HepG2 (cell line): Measurements from ENCODE around the gene PALM. TPM values are rescaled to one million over a fixed set of nuclear protein-coding genes. Genes with fewer than 3 reads are reported as not detected.
A peak's percentile ranks its signal among the peaks of the same experiment; 100 is the strongest.

Experiments used
- KDM3A ChIP-seq: IDR thresholded peaks from 2 replicates; pipeline ENCODE4 v1.6.1; 2018; ENCODE audit warnings: low read depth, missing compliant biosample characterization
- KMT2A ChIP-seq: sonication (generic); formaldehyde crosslinking; IDR thresholded peaks from 2 replicates; pipeline ENCODE4 v1.4.0; 2020; ENCODE audit warnings: missing genetic modification reagents
- MAFF ChIP-seq: IDR thresholded peaks from 2 replicates; pipeline ENCODE4 v1.6.1; 2011; ENCODE audit warnings: low read depth, low read length, improper control_type of control experiment
- MTF1 ChIP-seq: sonication (generic); formaldehyde crosslinking; IDR thresholded peaks from 2 replicates; pipeline ENCODE4 v1.5.0; 2020; ENCODE audit warnings: missing genetic modification reagents
- NR1H2 ChIP-seq: sonication (generic); formaldehyde crosslinking; IDR thresholded peaks from 2 replicates; pipeline ENCODE4 v1.8.1; 2022; ENCODE audit warnings: low read depth, missing genetic modification reagents, borderline replicate concordance
- RAD21 ChIP-seq: fragments of 450-650 bp; formaldehyde crosslinking; IDR thresholded peaks from 2 replicates; pipeline ENCODE4 v1.5.0; 2020; ENCODE audit warnings: mild to moderate bottlenecking
- TBX2 ChIP-seq: sonication (generic); formaldehyde crosslinking; IDR thresholded peaks from 2 replicates; pipeline ENCODE4 v1.5.0; 2020; ENCODE audit warnings: missing genetic modification reagents, mild to moderate bottlenecking, borderline replicate concordance
- THAP7 ChIP-seq: sonication (generic); formaldehyde crosslinking; IDR thresholded peaks from 2 replicates; pipeline ENCODE4 v1.8.1; 2023; ENCODE audit warnings: mild to moderate bottlenecking, missing genetic modification reagents
- ZHX2 ChIP-seq, 2 experiments: sonication (generic) in 1 of 2; formaldehyde crosslinking in 1 of 2; IDR thresholded peaks; 2 replicates each; pipeline versions ENCODE4 v1.6.1 to v1.9.0; 2014 to 2022; ENCODE audit warnings: antibody characterized with exemption in 1 of 2, borderline replicate concordance in 1 of 2, inconsistent platforms in 1 of 2, low read depth in 1 of 2, missing genetic modification reagents in 1 of 2
- ZNF264 ChIP-seq: sonication (generic); formaldehyde crosslinking; IDR thresholded peaks from 2 replicates; pipeline ENCODE4 v1.4.0; 2020; ENCODE audit warnings: missing genetic modification reagents
- ZNF350 ChIP-seq: sonication (generic); formaldehyde crosslinking; IDR thresholded peaks from 2 replicates; pipeline ENCODE4 v1.4.0; 2020; ENCODE audit warnings: mild to moderate bottlenecking, low read depth, missing genetic modification reagents, borderline replicate concordance
- ZNF564 ChIP-seq: sonication (generic); formaldehyde crosslinking; IDR thresholded peaks from 2 replicates; pipeline ENCODE4 v1.8.1; 2023; ENCODE audit warnings: mild to moderate bottlenecking, missing genetic modification reagents
- ZNF577 ChIP-seq: sonication (generic); formaldehyde crosslinking; IDR thresholded peaks from 2 replicates; pipeline ENCODE4 v1.4.0; 2020; ENCODE audit warnings: mild to moderate bottlenecking, low read depth, missing genetic modification reagents, borderline replicate concordance
- ZNF607 ChIP-seq: sonication (generic); formaldehyde crosslinking; IDR thresholded peaks from 2 replicates; pipeline ENCODE4 v1.5.1; 2020; ENCODE audit warnings: missing genetic modification reagents, mild to moderate bottlenecking, borderline replicate concordance
- ZNF75D ChIP-seq: sonication (generic); formaldehyde crosslinking; IDR thresholded peaks from 2 replicates; pipeline ENCODE4 v1.8.1; 2023; ENCODE audit warnings: missing genetic modification reagents, mild to moderate bottlenecking, borderline replicate concordance
- ZNF83 ChIP-seq: sonication (generic); formaldehyde crosslinking; IDR thresholded peaks from 2 replicates; pipeline ENCODE4 v1.4.0; 2020; ENCODE audit warnings: missing genetic modification reagents, mild to moderate bottlenecking, borderline replicate concordance
- polyA plus RNA-seq, 8 experiments: library from polyadenylated mRNA; depleted of rRNA in 3 of 8; stranded (reverse) in 7 of 8; unstranded in 1 of 8; fragments of >200 nt; fragmentation: Illumina TruSeq in 4 of 8; extraction: Trizol in 4 of 8; gene quantifications; 2 replicates each; pipeline versions ENCODE4 v1.2.1 to v1.2.3, GENCODE V29; 2011 to 2016; ENCODE audit warnings: low read depth in 4 of 8, missing spikeins in 1 of 8, mixed read lengths in 1 of 8; ENCODE audit not compliant: insufficient read depth in 1 of 8
- total RNA-seq, 5 experiments: library from RNA; depleted of rRNA; stranded (reverse); fragments of >200 nt; fragmentation: Illumina TruSeq; extraction: Trizol; gene quantifications; 2 replicates each; pipeline ENCODE4 v1.2.3, GENCODE V29; 2016; ENCODE audit warnings: low read depth in 1 of 5
- TF ChIP-seq, protein P1 (sequence below): sonication (generic); formaldehyde crosslinking; IDR thresholded peaks from 2 replicates; pipeline ENCODE4 v1.4.0; 2020; ENCODE audit warnings: missing genetic modification reagents

Gene PALM
- total and polyA plus RNA-seq, 2 of the 13 experiments (the other 11 are each of a cell fraction or from before 2014, with no cell fraction given): 4.0 to 9.7 TPM

DNA sequence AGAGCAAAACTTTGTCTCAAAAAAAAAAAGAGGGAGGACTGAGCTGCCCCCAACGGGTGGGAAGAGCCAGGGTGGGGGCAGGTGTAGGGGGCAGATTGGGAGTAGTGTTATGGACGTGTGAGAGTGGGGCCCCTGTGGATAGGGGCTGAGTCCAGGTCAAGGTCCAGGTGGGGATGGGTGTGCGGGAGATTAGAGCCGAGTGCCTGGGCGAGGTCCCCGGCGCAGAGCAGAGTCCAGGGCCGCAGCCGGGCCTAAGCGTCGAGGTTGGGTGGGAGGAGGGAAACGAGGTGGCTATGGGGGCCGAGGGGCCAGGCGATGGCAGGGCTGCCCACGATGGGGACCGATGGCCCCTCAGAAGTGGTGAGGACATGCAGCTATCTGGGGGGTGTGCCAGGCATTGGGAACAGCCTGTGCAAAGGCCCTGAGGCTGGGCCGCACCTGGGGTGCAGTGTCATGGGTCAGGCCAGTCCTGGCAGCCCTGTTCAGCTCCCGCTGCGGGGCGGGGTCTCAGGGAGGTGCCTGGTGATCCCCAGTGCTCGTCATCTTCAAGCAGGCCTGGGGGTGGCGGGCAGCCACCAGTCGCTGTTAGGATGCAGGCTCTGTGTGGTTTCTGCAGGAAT lies 29.9 kb downstream of the PALM start (continued):
- TF ChIP-seq ZHX2 (IDR thresholded peaks at IDR 0.05; ENCODE audit: low read depth): peak; percentile 23; the same call in 1 of the 2 replicates
- no peak for TF ChIP-seq ZHX2 (CRISPR knock-in tag; IDR thresholded peaks at IDR 0.05; ENCODE audit: borderline replicate concordance)
- TF ChIP-seq RAD21 (CRISPR knock-in tag): peak; percentile 72
- no peak for TF ChIP-seq MAFF
- peak; percentile 83 for TF ChIP-seq ZNF564 (CRISPR knock-in tag)
- peak; percentile 21; the same call in 1 of the 2 replicates for TF ChIP-seq KMT2A (CRISPR knock-in tag)
- TF ChIP-seq ZNF75D (CRISPR knock-in tag): no peak
- no peak for TF ChIP-seq ZNF577 (CRISPR knock-in tag)
- TF ChIP-seq ZNF83 (CRISPR knock-in tag): 0 out of 2 replicates have a peak, but pooled peaks have one; percentile 7
- peak; percentile 96 for TF ChIP-seq TBX2 (CRISPR knock-in tag)
- peak; percentile 66 for TF ChIP-seq ZNF350
- peak; percentile 95 for TF ChIP-seq ZNF264 (CRISPR knock-in tag)
- no peak for TF ChIP-seq MTF1 (CRISPR knock-in tag)
- no peak for TF ChIP-seq THAP7
- TF ChIP-seq NR1H2 (CRISPR knock-in tag): no peak
- peak; percentile 80; the same call in 1 of the 2 replicates for TF ChIP-seq KDM3A (CRISPR knock-in tag)
- no peak; the same call in 1 of the 2 replicates for TF ChIP-seq ZNF607
- TF ChIP-seq, protein P1, sequence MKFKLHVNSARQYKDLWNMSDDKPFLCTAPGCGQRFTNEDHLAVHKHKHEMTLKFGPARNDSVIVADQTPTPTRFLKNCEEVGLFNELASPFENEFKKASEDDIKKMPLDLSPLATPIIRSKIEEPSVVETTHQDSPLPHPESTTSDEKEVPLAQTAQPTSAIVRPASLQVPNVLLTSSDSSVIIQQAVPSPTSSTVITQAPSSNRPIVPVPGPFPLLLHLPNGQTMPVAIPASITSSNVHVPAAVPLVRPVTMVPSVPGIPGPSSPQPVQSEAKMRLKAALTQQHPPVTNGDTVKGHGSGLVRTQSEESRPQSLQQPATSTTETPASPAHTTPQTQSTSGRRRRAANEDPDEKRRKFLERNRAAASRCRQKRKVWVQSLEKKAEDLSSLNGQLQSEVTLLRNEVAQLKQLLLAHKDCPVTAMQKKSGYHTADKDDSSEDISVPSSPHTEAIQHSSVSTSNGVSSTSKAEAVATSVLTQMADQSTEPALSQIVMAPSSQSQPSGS (CRISPR knock-in tag): peak; percentile 64; the same call in 1 of the 2 replicates
